HG03565 (cell line): ENCODE results near the gene TSPAN9.

Experiments used
- ATAC-seq: cut with Tn5 transposase; IDR thresholded peaks from one replicate; pipeline ENCODE4 v1.9.1; 2021; ENCODE audit warnings: mild to moderate bottlenecking, moderate library complexity; ENCODE audit not compliant: unreplicated experiment

Gene TSPAN9

DNA sequence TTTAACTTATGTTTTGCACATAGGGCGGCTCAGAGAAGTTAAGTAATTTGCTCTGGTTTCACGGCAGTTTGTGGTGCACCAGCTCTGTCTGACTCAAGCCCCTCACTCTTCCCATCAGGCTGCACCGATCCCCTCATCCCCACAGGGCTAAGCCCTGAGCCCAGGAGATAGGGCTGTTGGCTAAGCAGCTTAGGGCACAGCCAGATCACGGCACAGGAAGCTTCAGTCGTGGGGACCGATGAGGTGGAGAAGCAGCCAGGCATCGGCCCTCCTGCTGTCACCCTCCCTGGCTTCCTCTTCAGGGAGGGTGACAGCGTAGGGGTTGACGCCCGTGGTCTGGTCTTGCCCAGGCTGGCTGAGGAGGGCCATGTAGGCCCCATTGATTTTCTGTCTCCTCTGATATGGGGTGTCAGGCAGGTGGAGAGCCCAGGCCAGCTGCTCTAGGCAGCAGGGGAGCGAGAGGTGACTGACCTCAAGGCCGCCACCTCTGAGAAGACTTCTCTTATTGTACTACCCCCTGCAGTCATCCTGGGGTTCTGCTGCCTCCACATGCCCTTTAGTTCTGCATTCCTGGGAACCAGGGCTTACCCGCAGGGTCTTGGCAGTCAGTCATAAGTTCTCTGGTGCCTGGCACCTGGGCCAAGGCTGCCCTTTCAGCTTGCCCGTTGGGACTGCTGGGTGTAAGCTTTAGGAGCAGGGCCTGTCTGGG lies 166.4 kb downstream of the TSPAN9 start:
- no peak for ATAC-seq

DNA sequence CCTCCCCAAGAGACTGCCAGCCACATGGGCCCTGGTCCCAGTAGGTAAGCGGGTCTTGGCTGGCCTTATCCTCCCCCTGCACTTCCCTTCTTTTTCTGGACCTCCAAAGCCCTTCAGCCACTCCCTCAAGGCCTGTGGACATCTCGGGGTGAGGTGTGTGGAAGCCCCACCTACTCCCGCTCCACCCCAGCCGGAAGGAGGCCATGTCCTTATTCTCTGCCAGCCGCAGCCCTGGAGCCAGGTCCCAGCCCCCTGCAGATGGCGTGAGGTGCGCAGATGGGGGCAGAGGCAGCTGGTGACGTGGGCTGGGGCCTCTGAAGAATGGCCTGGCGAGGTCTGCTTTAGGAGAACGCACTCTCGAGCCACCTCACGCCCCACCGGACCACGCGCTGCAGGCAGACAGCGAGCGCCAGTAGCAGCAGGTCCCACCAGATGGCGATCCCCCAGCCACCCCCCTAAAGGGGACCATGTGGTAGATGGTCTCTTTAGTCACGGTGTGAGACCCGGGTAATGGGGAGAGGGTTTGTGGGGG lies 167.1 kb downstream of the TSPAN9 start:
- no peak for ATAC-seq

DNA sequence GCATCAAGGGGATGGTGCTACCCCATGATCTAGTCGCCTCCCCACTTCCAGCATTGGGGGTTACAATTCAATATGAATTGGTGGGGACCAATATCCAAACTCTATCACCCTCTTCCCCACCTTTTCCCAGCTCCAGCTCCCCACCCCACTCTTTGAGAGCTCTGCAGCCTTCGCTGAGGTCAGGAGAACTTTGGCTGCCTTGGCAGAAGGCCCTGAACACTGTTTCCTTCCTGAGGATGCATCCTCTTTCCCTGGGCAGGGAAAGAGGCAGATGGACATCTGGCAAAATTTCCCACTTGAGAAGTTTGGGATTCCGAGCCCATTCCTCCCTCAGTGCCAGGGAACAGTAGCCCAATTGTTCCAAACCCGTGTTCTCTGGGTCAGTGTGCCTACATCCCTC lies 169.1 kb downstream of the TSPAN9 start:
- ATAC-seq = no peak

DNA sequence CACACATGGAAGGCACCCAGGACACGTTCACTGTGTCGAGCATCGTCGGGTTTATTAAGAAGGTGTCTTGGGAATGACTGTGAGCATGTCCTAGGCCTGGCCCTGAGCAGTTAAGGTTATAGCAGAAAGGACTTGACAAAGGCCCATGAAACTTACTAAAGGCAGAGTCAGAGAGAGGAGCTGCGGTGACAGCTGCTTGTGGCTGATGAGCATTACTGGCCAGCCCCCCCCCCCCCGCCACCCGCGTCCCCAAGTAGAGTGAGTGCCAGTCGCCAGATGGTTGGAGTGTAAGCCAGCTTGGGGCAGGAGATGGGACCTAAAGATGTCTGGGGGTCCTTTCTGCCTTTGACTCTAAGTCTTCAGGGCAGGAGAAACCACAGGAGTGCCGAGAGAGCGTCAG lies 169.9 kb downstream of the TSPAN9 start:
- no peak for ATAC-seq

DNA sequence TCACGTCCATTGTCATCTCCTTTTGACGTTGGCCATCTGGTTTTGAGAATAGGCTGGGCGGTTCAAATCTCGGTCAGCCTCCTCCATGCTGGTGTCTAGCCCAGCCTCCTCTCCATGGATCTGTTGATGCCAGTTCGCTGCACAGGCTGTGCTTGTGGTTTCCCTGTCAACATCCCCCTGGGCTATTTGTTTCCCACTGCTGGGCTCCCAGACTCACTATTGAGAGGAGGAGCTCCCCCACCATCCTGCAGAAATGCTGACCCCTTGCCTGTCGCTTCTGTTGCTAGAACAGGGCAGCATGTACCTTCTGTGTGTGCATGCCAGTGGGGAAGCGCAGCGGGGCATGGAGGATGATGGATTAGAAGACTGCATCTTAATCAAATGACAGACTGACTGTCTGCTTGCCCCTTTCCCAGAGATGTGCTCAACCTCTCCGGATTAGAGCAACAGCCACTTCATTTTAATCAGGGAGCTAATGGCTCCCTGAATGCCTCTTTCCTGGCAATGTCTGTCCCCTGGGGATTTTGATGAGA lies 170.5 kb downstream of the TSPAN9 start:
- ATAC-seq = no peak

DNA sequence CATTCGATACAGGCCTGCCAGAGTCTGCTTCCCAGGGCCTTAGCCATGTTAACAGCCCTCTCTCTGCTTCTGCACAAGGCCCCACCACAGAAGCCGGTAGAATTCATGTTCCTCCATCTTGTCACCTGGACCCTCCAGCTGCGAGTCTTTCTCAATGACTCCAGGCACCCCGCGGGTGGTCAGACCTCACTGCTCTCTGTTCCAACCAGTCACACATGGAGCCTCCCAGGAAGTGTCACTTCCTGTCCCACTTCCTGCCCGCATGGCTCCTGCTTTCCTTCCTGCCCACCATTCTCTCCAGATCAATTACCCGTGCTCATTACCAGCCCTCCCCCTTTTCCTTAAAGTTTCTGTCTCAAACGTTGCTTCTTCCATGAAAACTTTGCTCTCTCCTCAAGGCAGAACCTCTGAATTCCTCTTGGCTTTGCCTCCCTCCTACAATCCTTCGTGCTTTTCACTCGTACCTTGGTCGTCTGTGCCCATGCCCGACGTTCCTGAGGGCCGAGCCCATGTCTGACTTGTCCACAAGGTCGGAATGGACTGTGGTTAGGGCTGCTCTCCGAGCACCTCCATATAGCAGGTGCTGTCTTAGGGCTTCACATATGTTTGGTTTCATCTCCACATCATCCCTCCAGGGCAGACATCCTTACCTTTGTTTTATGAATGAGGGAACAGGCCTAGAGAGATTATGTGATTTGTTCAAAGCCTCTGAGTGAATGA lies 172.1 kb downstream of the TSPAN9 start:
- no peak for ATAC-seq

DNA sequence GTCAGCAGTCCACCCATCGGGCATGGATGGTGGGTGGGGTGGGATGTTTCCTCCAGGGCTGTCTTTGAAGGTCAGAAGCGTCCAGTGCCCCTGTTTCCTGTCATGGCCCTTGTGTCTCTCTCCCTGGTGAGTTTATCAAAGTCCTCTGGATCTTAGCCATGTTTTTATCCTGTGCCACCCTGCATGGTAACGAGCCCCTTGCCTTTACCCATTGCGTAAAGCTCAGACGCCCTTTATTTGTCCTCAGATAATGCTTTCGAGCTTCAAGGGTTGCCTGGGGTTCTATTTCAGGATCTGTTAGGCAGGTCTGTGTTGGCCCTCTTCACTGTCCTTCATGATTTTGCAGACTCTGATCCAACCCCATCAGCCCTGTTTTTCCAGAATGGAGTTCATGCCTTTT lies 172.9 kb downstream of the TSPAN9 start:
- ATAC-seq = no peak

DNA sequence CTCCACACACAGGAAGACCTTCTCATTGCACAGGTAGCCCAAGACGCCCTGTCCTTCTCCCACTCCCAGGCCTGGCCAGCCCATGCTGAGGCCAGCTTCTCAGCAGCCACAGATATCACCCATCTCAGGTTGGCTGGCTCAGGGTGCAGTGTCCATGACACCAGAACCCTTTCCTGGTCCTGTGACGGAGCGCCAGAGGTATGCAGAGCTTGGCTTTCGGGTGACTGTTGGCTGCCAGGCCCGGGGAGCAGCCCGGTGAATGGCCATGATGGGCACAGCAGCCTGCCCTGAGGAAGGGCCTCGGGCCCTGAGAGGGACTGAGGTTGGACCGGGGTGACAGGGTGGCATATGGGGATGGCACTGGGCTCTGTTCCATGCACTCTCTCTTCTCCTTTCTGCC lies 173.4 kb downstream of the TSPAN9 start:
- no peak for ATAC-seq

DNA sequence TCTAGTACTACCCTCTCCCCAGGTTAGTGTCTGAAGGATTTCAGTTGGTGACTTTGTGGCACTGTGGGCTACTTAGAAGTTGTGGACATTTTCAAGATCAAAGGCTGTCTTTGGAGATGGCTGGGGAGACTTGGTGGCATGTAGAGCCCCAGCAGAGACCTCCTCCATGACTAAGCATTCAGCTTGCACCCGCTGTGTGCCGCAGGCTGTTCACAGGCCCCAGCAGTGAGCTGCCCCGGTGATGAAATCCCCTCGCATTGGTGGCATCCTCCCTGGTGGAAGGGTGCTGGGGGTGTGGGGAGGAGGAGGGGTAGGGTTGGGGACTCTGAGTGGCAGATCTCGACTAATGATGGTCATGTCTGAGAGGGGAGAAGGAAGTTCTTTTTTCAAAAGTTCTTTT lies 173.9 kb downstream of the TSPAN9 start:
- no peak for ATAC-seq

DNA sequence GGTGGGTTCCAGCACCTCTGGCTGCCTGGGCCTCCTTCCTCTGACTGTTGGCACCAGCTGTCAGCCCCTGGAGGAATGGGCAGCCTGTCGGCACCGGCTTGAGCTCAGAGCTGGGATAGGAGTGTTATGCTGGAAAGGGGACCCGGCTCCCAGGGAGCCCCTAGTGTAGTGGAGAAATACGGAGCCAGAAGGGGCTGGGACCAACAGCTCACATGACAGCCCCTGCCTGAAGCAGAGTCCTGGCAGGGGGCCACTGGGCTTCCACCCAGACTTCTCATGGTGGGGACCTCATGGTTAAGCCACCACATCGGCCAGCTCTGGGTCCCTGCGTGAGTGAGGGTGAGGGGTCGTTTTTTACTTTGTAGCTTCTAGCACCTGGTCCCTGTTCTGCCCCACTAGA lies 174.5 kb downstream of the TSPAN9 start:
- no peak for ATAC-seq

DNA sequence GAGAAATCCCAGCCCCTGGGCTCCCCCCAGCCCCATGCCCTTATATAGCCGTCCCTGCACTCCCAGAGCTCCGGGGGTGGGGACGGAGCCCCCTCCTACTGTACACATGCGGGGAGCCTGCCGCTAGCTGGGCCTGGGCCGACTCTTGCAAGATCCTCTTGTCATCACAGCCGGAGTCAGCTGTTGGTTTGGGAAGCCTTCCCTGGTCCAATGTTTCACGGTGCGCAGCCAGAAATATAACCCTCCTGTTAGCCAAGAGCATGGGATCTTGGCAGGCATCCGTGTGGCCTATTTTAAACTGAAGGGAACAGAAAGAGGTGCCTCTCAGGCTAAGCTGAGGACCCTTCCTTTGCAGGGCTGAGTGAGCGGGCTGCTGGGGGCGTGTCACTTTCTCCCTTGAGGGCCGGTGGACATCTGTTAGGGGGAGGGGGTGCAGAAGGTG lies 175.3 kb downstream of the TSPAN9 start:
- ATAC-seq = no peak

DNA sequence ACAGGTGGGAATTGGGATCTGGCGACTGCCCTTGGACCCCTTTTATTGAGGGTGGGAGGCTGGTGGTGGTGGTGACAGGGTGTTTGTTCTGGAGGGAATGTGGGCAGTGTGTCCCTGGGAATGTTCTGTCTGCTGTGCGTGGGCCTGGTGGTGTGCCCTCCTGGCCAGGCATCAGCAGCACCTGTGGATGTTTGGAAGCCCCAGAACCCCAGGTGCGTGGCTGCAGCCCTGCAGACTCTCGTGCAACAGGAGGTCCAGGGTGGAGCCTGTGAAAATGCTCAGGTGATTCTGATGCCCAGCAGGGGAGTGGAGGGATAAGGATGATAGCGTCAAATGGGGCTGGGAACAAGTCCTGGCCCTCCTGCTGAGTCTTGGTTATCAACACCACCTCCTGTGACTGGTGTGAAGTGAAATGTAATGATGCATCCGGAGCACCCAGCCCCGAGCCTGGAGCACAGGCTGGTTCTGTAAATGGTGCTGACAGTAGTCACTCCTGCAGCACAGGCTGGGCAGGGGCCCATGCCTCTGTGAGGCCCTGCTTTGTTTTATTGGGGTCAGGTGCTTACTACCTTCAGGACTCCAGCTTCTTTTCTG lies 176.6 kb downstream of the TSPAN9 start:
- ATAC-seq = no peak

DNA sequence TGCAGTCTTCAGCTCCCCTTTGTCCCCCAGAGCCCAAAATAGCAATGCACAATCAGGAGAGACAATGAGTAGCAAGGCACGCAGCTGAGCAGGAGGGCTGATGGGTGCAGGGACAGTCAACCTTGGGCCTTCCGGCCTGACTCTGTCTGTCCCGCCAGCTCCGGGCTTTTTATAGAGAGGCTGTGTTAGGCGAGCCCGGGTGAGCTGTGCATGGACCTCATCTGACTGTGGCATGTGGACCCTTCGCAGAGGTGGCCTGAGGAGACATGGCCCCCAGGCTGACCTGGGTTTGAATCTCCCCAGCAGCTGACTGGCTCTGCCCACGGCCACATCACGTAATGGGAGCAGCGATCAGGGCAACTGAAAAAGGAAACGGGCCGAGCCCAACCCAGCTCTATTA lies 177.9 kb downstream of the TSPAN9 start:
- ATAC-seq = no peak

DNA sequence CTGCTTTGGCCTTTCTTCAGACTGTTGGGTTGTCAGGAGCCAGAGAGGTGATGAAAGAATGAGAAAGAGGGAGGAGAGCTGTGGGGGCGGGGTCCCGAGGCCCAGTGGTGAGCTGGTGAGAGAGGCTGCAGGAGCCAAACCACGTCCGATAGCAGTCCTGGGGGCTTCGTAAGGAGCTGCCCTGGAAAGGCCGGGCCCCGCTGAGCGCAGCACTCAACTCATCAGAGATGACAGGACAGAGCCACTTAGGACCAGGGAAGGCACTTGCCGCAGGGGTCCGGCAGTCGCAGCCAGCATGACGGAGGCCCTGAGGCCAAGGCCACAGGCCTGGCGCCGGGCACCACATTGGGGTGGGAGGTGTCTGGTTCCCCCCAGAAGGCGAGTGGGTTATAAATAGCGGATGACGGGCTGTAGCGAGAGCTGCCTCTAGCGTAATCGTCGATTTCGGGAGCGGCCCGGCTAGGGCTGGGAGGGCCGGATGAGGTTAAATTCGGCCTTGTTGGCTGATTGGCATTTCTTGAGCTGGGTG lies 179.0 kb downstream of the TSPAN9 start:
- ATAC-seq = no peak

DNA sequence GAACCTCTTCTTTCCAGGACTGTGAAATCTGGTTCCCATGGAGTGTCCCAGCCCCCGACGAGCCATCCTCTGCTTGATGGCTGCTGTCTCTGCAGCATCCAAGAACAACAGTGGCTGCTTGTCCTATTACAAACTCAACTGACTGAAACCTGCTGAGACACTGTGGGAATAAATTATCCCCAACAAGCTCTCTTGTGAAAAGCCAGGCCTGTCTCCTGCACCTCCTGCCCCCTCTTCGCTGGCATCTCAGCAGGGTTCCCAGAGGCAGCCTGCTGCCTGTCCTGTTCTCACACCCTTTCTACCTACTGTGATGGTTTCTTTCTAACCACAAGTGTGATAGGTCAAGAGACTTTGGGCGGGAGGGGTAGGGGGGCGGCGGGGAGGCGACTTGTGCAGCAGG lies 180.2 kb downstream of the TSPAN9 start:
- no peak for ATAC-seq

DNA sequence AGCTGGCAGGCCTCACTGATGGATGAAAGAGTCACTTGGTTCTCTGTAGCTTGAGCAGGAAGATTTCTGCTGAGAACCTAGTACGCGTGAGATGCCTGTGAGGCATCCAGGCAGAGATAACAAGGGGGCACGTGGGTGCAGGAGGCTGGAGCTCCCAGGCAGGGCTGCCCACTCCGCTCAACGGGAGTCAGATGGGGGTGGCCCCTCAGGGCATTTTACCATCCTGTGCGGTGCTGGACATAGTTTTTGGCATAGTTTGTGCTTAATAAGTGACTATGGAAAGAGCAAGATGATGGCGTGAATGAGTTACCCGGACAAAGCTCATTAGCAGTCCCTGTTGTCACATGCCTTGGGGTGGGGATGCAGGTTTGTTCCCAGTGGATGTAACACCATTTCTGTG lies 182.8 kb downstream of the TSPAN9 start:
- ATAC-seq = no peak

DNA sequence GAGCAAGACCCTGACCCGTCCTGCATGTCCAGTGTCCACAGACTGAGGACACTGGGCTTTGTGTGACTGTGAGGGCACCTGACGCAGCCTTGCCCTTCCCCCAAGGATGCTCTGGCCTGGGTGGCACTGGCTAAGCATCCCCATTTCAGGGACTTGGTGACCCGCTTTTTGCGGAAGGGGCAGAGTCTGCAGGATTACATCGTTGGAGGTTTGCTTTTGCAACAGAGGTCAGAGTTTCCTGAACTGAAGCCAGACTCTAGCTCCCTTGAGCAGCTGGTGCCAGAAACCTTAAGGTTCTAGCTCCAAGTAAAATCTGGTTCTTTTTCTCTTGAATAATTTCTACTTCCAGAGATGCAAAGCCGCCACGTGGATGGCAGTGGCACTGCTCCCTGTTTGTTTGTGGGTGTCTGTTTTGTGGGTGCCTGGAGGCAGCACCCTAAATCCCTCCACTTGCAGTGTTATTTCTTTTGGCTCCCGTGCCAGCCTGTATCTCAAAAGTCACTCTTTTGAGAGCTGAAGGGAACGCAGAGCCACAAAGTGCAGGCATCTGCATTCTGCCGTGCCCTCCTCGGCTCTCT lies 184.7 kb downstream of the TSPAN9 start:
- ATAC-seq = no peak

DNA sequence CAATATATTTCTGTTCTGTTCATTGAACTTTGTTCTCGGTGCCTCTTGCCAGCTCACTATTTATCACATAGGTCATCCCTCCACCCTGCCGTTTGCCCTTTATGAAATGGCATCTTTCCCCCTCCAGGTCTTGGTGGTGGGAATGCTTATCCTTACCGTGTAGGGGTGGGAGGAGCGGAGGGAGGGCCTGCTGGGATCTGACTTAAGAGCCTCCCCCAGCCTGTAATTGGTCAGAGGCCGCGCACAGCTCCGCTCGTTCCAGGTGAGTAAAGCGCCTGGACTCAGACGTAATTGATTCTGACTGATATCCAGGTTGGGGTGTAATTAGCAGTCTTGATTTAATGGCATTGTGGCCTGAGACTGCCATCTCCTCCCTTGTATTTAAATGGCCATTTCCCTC lies 185.3 kb downstream of the TSPAN9 start:
- no peak for ATAC-seq

DNA sequence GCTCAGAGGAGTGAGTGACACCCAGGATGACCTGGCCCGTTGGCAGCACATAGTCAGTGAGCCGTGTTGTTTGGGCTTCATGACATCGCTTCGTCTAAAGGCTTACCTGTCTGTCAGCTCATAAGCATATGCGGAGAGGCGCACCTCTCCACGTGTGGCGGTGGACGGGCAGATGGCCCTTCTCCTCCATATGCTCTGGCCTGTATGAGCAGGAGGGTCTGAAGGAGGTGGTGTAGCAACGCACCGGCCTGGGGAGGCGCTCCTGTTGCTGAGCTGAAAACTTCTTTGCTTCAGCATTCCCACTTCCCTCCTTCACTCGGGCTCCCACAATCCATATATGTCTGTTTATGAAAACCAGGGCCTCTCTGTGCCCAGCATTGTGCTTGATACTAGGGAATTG lies 186.1 kb downstream of the TSPAN9 start:
- ATAC-seq = no peak

DNA sequence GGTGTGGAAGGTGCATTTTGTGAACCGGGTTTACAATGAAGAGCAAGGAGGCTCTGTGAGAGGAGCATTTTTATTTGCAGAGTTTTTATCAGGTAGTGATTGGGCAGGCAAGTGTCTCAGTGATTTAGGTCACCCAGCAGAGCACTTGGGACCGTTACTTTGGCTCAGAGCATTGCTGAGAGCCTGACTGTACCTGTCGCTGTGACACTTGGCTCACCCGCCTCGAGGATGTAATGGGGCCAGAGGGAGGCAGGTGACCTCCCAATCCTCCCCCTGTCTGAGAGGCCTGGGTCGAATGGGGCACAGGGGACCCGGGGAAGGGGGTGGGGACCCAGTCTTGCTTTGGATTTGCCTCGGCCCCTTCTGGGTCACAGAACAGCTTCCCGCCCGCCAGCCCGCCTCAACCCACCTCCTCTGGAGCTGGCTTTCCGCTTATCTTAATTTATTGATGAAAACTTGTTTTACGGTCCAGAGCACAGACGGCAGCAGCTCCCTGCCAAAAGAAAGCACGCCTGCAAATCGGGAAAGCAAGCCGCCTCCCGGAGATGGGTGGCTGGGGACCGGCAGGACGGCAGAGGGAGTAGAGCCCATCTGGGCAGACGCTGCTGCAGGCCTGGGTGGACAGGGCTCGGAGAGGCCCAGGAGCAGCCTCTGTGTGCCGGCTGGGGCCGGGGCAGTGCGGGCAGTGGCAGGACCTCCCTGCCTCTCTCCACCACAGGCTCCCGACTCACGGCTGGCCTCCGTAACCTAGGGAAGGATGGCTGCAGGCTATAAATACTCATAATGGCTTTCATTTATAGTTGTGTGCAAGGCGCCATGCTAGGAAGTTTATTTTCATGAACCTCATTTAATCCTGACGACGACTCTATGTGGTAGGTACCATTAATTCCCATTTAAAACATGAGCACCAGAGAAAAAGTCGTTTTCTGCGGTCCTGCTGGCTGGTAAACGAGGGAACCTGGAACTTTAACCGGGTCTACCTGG lies 187.1 kb downstream of the TSPAN9 start:
- ATAC-seq = no peak
